Measurements from ENCODE around the gene CARD11. TPM values are rescaled to one million over a fixed set of nuclear protein-coding genes. Genes with fewer than 3 reads are reported as not detected.

The CARD11 gene
- total and polyA plus RNA-seq, 2 of the 4 experiments (the other 2 are of a cell fraction) = 0.18 to 0.26 TPM

GRCh38 chr7:2926896-2927405 is 116.7 kb downstream of the CARD11 start:
- no peak overlapping the region for H4K5ac ChIP-seq (ENCODE audit: low read depth, low read length)
- H4K8ac ChIP-seq (ENCODE audit: low read depth in 2 of 2, low read length in 2 of 2) = no peak overlapping the region
- no peak overlapping the region for H3K14ac ChIP-seq (replicated peaks; ENCODE audit: low read depth, low read length)
- H2AFZ ChIP-seq (replicated peaks; ENCODE audit: low read length, poor library complexity) = no peak overlapping the region
- H3K9me3 ChIP-seq (ENCODE audit: control insufficient read depth, insufficient read depth, low read length) = no peaks in the 10 kb centered on the region
- no peak overlapping the region for H3K4ac ChIP-seq (ENCODE audit: low read depth, low read length)
- H4K91ac ChIP-seq (ENCODE audit: insufficient read depth, low read depth, low read length) = no peak overlapping the region
- H3K79me1 ChIP-seq (ENCODE audit: low read depth in 1 of 2, low read length in 2 of 2) = no peaks in the 10 kb centered on the region
- H3K23ac ChIP-seq (ENCODE audit: low read depth, low read length) = no peak overlapping the region
- no TSS peak for BruUV-seq (replicated peaks)
- WGBS, 2 experiments (ENCODE audit: extremely low coverage in 2 of 2, insufficient read length in 1 of 2) = 100% methylated on average over 1 of the region's 8 CpGs; no CpG with 5 or more reads in 1 of the 2 experiments
- no peak overlapping the region for H2BK15ac ChIP-seq (ENCODE audit: low read depth, low read length)
- dilution Hi-C loops (cut with HindIII; ENCODE audit: low sequenced_read_pairs, unreplicated experiment) (no loop called here), in situ Hi-C loops (cut with MboI; ENCODE audit: low sequenced_read_pairs) (no loop called here), intact Hi-C loops (cut with micrococcal nuclease) (no loop called here)
- TF ChIP-seq NFE2L2 (IDR thresholded peaks at IDR 0.05; ENCODE audit: low read depth, low read length) (no peak), RFX5 (IDR thresholded peaks at IDR 0.05; ENCODE audit: low read depth, low read length) (no peak), FOS (IDR thresholded peaks at IDR 0.05; ENCODE audit: low read depth, low read length) (no peak), SMC3 (IDR thresholded peaks at IDR 0.05; ENCODE audit: low read depth, low read length) (no peak), MAFK (IDR thresholded peaks at IDR 0.05; ENCODE audit: low read depth, low read length) (no peak), ELK1 (IDR thresholded peaks at IDR 0.05; ENCODE audit: borderline replicate concordance, low read depth, low read length) (no peak), CTCF (conservative IDR thresholded peaks at IDR 0.05; ENCODE audit: low read depth, low read length) (no peak), POLR2A (IDR thresholded peaks at IDR 0.05; ENCODE audit: low read depth, low read length) (no peak), RCOR1 (IDR thresholded peaks at IDR 0.05; ENCODE audit: insufficient replicate concordance, low read length) (no peak), USF2 (IDR thresholded peaks at IDR 0.05; ENCODE audit: low read depth, low read length) (no peak)
- no peak overlapping the region for H3K9ac ChIP-seq (ENCODE audit: low read depth, low read length)
- no peak overlapping the region for H2AK9ac ChIP-seq (replicated peaks; ENCODE audit: low read depth, low read length, poor library complexity)
- no peaks in the 10 kb centered on the region for H3K36me3 ChIP-seq (ENCODE audit: control insufficient read depth, insufficient read depth, low read length)
- no peaks in the 10 kb centered on the region for H4K20me1 ChIP-seq (ENCODE audit: insufficient read depth, low read length)
- H3K56ac ChIP-seq (ENCODE audit: extremely low read depth, insufficient read depth, low read length) = no peak overlapping the region
- H3K4me3 ChIP-seq (ENCODE audit: insufficient read depth, low read depth, low read length) = no peak overlapping the region
- no peak overlapping the region for H2BK5ac ChIP-seq (ENCODE audit: low read depth, low read length, poor library complexity, severe bottlenecking)
- no peaks in the 10 kb centered on the region for H3K9me1 ChIP-seq (ENCODE audit: insufficient read depth, low read length)
- no peak overlapping the region for H2BK20ac ChIP-seq (ENCODE audit: low read depth, low read length)
- ATAC-seq (ENCODE audit: low read depth) (no peak), DNase-seq (no peak)
- POLR2A ChIA-PET (ENCODE audit: unreplicated experiment) = no interaction called here
- CTCF ChIA-PET = no interaction called here
- no peak overlapping the region for H2AK5ac ChIP-seq (ENCODE audit: low read depth, low read length)
- no peak overlapping the region for H3K4me2 ChIP-seq (ENCODE audit: low read depth, low read length)
- no peak overlapping the region for H3K18ac ChIP-seq (ENCODE audit: low read depth, low read length)
- no peak overlapping the region for H3K27ac ChIP-seq (ENCODE audit: insufficient read depth, low read length)
- H2BK120ac ChIP-seq (ENCODE audit: low read depth, low read length) = no peak overlapping the region
- no peaks in the 10 kb centered on the region for H3K4me1 ChIP-seq (ENCODE audit: control insufficient read depth, insufficient read depth, low read length)
- H3K27me3 ChIP-seq (ENCODE audit: control insufficient read depth, insufficient read depth, low read length) = peaks cover 27% of the 10 kb centered on the region; the same call in 1 of the 2 replicates

Data from IMR-90 (cell line).